GM19351 (cell line): ENCODE data around the gene C5orf15.
A peak's percentile ranks its signal among the peaks of the same experiment; 100 is the strongest.
"Not testable (repeated sequence)": the region's sequence is repeated elsewhere in the genome, so short reads cannot be mapped to it uniquely, and the experiment has no call there.

Experiments
- ATAC-seq: cut with Tn5 transposase; IDR thresholded peaks from one replicate; pipeline ENCODE4 v1.9.1; 2021; ENCODE audit warnings: mild to moderate bottlenecking, moderate library complexity; ENCODE audit not compliant: unreplicated experiment

The C5orf15 gene

DNA sequence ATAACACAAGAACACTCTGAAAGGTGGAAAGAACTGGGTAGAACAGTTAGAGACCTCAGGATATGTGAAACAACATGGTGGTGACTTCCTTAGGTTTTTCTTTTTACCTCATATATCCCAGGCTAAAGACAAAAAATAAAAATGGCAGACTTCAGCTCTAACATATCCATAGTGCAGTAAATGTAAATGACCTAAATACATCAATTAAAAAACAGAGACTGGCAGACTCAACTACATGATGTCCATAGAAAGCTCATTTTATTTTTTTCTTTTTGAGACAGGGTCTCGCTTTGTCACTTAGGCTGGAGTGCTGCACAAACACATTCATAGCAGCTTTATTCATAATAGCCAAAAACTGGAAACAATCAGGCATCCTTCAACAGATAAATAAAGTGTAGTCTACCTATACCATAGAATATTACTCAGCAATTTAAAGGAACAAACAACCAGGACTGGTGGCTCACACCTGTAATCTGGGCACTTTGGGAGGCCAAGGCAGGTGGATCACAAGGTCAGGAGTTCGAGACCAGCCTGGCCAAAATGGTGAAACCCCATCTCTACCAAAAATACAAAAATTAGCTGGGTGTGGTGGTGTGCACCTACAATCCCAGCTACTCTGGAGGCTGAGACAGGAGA is 4.8 kb downstream of the C5orf15 start:
- ATAC-seq: no peak

GRCh38 chr5:133962801-133963476 is 5.5 kb downstream of the C5orf15 start:
- ATAC-seq: no peak

DNA sequence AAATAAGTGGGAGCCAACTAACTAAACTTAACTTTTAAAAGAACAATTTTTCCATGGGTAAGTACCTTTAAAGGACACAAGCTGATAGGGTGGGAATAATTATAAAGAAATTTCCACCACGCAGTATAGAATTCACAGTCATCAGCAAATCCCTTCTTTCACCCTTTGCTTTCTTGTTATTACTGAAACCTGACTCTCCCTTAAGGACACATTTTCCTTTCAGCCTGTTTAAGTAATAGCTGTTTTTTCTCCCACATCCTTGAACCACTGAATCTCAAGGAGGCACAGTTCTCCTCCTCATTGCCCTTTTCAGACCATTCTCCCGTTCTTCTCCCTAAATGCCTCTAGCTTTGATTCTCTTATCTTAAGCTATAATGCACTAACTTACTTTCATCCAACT is 6.3 kb downstream of the C5orf15 start:
- ATAC-seq: no peak

- no peak for ATAC-seq
Measured at GRCh38 chr5:133959643-133960042, 8.8 kb downstream of the C5orf15 start.

- ATAC-seq: peak; percentile 71
Measured at GRCh38 chr5:133957591-133957990, 10.8 kb downstream of the C5orf15 start.

DNA sequence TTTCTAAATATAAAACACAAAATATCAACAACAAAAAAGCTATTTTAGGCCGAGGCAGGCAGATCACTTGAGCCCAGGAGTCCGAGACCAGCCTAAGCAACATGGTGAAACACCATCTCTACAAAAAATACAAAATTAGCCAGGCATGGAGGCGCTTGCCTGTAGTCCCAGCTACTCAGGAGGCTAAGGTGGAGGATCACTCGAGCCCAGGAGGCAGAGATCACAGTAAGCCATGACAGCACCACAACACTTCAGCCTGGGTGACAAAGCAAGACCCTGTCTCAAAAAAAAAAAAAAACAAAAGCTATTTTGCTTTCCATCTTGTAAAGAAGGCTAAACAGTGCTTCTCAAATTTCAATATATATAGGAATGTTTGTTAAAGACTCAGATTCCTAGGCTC is 11.3 kb downstream of the C5orf15 start:
- peak; percentile 19 for ATAC-seq

DNA sequence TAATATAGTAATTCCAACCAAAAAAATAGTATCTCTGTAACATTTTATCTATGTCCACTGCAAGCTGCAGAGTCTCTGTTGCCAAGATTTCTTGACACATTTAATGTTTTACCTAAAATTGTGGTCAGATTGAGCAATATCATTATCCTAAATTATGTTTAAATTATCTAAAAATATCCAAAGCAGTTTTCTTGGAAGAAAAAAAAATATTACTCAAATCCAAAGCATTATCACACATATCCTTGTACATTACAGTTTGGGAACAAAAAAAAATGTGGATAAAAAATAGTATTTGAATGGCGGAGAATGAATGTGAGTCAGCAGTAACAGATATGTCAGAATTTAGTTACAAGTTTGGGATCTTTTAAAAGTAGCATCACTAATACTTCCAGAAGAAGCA is 12.2 kb downstream of the C5orf15 start:
- not testable (repeated sequence) for ATAC-seq

- no peak for ATAC-seq
Measured at GRCh38 chr5:133953568-133954145, 14.8 kb downstream of the C5orf15 start.

GRCh38 chr5:133952729-133953567 is 15.5 kb downstream of the C5orf15 start:
- no peak for ATAC-seq

DNA sequence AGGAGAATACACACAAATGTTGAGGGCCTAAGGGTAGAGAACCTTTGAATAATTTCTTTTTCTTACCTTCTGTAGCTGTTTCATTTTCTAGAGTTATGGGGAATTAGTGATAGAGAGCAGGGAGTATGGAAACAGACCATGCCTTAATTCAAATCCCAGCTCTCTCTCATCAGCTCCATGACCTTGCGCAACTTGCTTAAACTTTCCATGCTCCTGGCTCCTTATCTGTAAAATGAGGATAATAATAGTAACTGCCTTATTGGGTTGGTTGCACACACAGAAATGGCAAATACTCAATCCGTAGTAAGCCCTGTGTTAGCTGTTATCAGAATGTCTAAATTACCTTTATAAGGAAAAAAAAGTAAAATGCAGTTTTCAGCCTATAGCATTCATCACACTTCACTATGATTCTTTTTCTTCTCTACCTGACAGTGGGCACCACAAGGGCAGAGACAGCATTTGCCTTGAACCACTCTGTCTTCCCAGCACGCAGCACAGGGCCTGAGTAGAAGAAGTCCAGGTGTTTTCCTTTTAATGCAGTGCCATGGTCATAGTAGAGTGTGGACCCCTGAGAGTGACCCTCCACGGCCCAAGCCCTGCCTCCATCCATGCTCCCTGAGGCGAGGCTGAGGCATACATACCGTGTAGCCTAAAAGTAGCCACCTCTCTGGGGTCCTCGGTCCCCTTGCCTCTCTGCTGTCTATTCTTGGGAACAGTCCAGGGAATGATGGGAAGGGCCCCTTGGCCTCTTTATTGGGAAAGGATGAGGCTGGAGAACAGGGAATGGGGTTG is 17.4 kb downstream of the C5orf15 start:
- no peak for ATAC-seq

DNA sequence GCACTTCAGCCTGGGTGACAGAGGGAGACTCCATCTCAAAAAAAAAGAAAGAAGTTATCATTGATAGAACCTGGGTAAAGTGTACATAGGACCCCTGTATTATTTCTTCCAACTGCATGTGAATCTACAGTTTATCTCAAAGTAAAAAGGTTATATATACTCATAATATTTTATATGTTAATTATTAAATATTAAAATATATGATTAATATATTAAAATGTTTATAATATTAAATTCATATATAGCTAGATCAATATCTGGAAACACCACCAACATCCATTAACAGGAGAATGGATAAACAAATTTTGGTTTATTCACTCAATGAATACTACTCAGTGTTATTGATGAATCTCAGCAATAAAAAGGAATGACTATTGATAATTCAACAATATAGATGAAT is 19.7 kb downstream of the C5orf15 start:
- ATAC-seq: no peak

GRCh38 chr5:133947431-133947841 is 21.0 kb downstream of the C5orf15 start:
- ATAC-seq: no peak

DNA sequence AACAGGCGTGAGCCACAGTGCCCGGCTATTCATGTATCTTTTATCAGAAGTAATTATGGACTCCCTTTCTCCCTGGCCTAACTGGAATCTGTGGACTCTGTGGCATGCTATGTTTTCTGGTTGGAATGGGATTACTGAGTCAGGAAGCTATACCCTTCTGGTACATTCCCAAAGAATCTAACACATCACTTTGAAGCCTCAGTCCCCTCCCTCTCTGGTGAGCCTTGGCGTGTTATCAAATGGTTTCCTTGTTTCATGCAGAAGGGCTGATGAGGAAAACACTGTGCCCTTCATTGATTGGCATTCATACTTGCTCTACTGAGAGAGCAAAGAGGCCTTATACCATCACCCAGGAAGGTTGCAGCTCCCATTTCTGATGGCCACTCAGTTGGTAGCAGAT is 22.9 kb downstream of the C5orf15 start:
- no peak for ATAC-seq

DNA sequence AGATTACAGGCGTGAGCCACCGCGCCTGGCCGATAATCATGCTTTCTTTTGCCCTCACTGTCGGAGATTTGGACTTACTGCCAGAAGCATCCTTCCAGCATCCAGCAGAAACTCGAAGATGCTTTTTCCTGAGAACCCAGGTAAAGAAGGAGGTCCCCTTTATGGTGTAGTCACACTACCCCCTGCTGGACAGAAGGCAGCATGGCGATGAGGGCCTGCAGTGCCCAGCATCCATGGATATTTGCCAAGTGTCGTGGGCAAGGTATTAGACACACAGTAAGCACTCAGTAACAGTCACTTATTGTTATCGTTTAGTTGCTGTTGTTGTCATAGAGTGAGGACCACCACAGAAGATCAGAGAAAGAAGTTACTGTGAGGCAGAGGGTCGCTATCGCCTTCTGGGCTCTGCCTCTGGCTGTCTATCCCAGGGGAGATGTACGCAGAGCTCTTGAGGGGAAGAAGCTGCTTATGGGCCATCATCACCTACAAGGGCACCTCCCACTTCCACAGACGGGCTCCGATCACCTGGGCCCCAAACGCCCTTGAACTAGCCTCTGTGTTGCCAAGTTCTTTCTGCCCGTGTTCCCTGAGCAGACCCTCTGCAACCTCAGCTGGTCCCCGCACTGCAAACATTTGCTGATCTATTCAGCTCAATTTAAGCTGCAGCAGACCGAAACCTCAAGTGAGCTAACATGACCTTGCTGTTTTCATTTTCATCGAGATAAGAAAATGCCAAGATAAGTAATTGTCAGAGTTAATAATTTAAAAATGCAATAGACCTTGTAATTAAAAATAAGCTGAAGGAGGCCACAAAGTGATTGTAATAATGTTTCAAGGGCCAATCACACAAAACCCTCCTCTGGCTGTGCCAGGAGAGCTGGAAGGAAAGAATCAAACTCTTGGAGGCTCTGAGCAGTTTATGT is 23.9 kb downstream of the C5orf15 start:
- no peak for ATAC-seq

GRCh38 chr5:133943475-133943817 is 25.0 kb downstream of the C5orf15 start:
- no peak for ATAC-seq

GRCh38 chr5:133942614-133943474 is 25.6 kb downstream of the C5orf15 start:
- ATAC-seq: no peak

- no peak for ATAC-seq
Measured at GRCh38 chr5:133941456-133942196, 26.8 kb downstream of the C5orf15 start.

GRCh38 chr5:133939668-133940067 is 28.8 kb downstream of the C5orf15 start:
- ATAC-seq: no peak
